AG09309 (cell line): ENCODE measurements around the gene TCF4.

ENCODE experiments used
- DNase-seq: peaks from one replicate; pipeline ENCODE4 v3.0.0-alpha.2; 2010; ENCODE audit warnings: low read depth
- H3K4me3 ChIP-seq: 2 replicates; pipeline ENCODE4 v1.5.1; 2011; ENCODE audit warnings: mild to moderate bottlenecking, low read depth, low read length, moderate library complexity; ENCODE audit not compliant: control insufficient read depth
- TF ChIP-seq, protein P1 (sequence below): IDR thresholded peaks from 2 replicates; pipeline ENCODE4 v1.5.1; 2011; ENCODE audit warnings: mild to moderate bottlenecking, low read depth, low read length, inconsistent platforms; ENCODE audit not compliant: insufficient read depth, control insufficient read depth; ENCODE audit errors: missing control alignments

The TCF4 gene

DNA sequence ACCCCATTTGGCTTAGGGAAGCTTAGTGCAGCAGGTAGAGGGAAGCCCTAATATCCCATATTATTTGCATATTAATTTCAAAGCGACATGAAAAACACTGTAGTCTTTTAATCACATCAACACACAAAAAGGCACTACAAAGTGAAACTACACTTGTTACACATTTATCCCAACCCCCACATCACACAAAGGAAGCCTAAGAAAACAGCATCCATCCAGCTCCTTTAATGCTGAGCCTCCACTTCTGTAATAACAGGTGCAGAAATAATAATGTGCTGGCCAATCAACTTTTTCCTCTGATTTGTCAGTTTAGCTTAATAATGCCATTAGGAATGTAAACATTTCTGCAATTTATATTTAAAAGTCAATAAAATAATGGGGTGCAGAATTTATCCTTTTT, 274.0 kb downstream of the TCF4 start:
- TF ChIP-seq, protein P1, sequence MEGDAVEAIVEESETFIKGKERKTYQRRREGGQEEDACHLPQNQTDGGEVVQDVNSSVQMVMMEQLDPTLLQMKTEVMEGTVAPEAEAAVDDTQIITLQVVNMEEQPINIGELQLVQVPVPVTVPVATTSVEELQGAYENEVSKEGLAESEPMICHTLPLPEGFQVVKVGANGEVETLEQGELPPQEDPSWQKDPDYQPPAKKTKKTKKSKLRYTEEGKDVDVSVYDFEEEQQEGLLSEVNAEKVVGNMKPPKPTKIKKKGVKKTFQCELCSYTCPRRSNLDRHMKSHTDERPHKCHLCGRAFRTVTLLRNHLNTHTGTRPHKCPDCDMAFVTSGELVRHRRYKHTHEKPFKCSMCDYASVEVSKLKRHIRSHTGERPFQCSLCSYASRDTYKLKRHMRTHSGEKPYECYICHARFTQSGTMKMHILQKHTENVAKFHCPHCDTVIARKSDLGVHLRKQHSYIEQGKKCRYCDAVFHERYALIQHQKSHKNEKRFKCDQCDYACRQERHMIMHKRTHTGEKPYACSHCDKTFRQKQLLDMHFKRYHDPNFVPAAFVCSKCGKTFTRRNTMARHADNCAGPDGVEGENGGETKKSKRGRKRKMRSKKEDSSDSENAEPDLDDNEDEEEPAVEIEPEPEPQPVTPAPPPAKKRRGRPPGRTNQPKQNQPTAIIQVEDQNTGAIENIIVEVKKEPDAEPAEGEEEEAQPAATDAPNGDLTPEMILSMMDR, result no peak
- no peak for DNase-seq

DNA sequence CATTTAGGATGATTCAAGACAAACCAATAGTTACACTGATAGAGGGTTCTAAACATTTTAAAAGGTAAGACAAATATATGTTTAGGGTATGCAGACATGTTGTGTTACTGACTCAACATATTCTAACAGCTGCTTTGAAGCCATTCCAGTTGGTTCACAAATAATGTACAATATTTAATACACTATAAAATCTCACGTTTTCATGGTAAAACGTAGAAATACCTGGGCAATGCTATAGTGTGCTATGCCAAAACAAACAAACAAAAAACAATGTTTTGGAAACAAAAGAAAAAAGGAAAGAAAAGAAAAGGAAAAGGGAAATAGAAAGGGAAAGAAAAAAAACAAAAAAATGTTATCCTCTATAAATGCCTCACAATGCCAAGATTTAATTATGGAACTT, 277.1 kb downstream of the TCF4 start:
- no peak overlapping the region for H3K4me3 ChIP-seq
- TF ChIP-seq, protein P1, result no peak
- no peak for DNase-seq

More for the DNA sequence above, 274.0 kb downstream of the TCF4 start:
- H3K4me3 ChIP-seq, result no peak overlapping the region

DNA sequence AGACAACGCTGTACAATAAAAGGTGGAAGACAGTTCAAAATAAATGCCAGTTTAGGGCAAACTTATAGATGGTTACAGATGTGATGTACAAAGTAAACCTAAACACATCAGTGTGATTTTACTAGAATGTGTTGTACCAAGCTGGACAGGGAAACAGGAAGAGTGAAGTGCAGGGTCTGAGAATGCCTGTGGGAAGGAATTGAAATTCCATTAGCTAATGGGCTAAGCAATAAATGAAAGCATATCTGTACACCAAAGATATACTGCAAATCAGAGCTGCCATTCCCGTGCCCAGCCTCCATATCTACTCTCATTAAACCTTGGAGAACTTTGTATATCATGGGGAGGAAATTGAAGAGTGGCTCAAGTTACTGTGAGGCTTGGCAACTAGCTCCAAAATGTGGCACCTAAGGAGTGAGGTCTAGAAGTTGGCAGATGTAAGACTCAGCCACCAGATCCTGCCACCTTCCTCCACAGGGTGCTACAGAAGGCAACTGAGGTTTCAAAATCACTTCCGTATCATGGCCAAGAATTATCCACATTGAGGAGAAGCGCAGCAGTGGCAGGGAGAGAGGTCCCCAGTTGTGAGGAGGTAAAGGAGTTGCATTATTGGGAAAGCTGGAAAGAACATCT, 277.8 kb downstream of the TCF4 start:
- DNase-seq, result no peak
- TF ChIP-seq, protein P1, result no peak
- no peak overlapping the region for H3K4me3 ChIP-seq

DNA sequence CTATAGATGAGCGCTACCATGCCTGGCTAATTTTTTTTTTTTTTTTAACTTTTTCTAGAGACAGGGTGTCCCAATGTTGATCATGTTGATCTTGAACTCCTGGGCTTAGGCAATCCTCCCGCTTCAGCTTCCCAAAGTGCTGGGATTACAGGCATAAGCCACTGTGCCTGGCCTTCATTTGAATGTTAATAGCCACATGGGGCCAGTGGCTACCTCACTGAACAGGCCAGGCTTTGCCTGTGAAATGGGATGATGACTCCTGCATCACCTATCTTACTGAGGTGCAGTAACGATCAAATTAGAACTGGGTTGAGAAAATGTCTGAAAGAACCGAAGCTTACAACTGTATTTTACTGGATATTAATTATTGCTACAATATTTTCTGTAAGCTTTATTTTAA, 278.7 kb downstream of the TCF4 start:
- no peak overlapping the region for H3K4me3 ChIP-seq
- no peak for DNase-seq
- TF ChIP-seq, protein P1, result no peak

DNA sequence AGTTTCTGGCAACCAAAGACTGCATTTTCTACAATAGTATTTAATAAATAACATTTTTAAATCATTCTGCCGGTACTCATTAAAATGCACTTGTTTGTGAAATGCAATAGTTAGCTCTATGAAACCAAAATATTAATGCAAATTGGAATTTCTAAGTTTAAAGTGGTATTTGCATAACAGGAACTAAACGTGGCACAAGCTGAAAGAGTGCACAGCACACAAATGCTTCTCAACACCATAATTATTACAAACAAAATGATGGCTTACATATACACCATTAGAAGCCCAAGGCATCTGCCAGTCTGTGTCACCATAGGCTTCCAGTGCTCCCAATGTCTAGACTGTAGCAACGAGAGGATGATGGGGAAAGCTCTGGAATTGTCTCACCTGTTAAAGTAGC, 280.5 kb downstream of the TCF4 start:
- TF ChIP-seq, protein P1, result no peak
- H3K4me3 ChIP-seq, result no peak overlapping the region
- DNase-seq, result no peak

DNA sequence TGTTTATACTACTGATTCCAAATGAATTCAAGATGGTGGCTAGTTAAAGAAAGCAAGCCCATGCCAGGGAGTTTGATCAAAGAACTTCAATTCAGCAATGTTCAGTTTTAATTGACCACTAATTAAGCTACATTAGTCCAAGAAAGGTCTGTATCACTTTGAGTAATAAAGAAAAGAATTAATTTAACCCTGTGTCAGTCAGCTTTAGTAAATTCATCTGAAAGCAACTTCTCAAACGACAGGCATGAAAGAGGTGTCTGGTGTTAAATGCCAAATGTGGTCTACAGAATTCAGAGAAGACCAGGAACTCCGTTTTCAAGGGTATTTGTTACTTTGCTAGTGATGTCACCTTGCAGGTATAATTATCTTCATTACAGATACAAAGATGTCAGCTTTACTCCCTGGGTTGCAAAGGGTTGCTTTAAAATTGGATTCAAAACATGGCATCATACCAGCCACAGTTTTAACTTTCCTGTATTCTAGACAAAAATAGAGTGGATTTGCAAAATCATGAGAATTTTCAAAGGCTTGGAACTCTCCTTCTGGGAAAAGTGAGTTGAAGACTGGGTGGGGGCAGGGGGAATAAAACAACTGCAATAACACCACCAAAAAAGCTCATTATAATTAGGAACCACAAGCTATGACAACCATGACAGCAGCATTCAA, 281.5 kb downstream of the TCF4 start:
- DNase-seq, result no peak
- TF ChIP-seq, protein P1, result no peak

More for the DNA sequence above, 281.5 kb downstream of the TCF4 start:
- no peak overlapping the region for H3K4me3 ChIP-seq
